Large intestine (tissue), 12 donors: Measurements from ENCODE around the gene SLC43A2. TPM values are rescaled to one million over a fixed set of nuclear protein-coding genes. Genes with fewer than 3 reads are reported as not detected.
"Not testable (repeated sequence)": the region's sequence is repeated elsewhere in the genome, so short reads cannot be mapped to it uniquely, and the experiment has no call there.

Experiments
- DNase-seq, 2 donors: peaks; one replicate each; pipeline versions ENCODE4 v3.0.0 to v3.0.0-alpha.2; 2013
- H3K27ac ChIP-seq: one replicate; pipeline ENCODE4 v1.5.1; 2013; ENCODE audit warnings: low read length
- H3K27me3 ChIP-seq: 2 replicates; pipeline ENCODE4 v1.6.1; 2013; ENCODE audit warnings: low read length; ENCODE audit not compliant: control insufficient read depth, insufficient read depth
- H3K36me3 ChIP-seq: 2 replicates; pipeline ENCODE4 v1.6.1; 2013; ENCODE audit warnings: low read length; ENCODE audit not compliant: control insufficient read depth, insufficient read depth
- H3K4me1 ChIP-seq: one replicate; pipeline ENCODE4 v1.6.1; 2013; ENCODE audit warnings: low read length; ENCODE audit not compliant: control insufficient read depth, insufficient read depth
- H3K4me3 ChIP-seq: one replicate; pipeline ENCODE4 v1.5.1; 2013; ENCODE audit warnings: low read length
- H3K9me3 ChIP-seq: one replicate; pipeline ENCODE4 v1.6.1; 2013; ENCODE audit warnings: mild to moderate bottlenecking, low read depth, low read length, moderate library complexity; ENCODE audit not compliant: control insufficient read depth
- WGBS: methylation state at CpG from one replicate; pipeline ENCODE4 v1.1.5; 2013; ENCODE audit warnings: low lambda C conversion rate; ENCODE audit not compliant: insufficient coverage; 5-methylcytosine and 5-hydroxymethylcytosine counted together
- long read RNA-seq, 11 donors: transcript quantifications; one replicate each; lab custom pipeline, GENCODE V29; 2026
- polyA plus RNA-seq: library from polyadenylated mRNA; unstranded; fragments of 120-200 nt; gene quantifications from one replicate; pipeline ENCODE4 v1.2.1, GENCODE V29; 2013

Gene SLC43A2
- 80.3 TPM for polyA plus RNA-seq
- long read RNA-seq, donor 1, full-length matches to known transcripts, result 3 of 3 reads
- long read RNA-seq, donor 1, partial matches to known transcripts, result 0 of 3 reads
- long read RNA-seq, donor 1, other reads (novel, unspliced or antisense), result 0 of 3 reads
- long read RNA-seq, donor 2, full-length matches to known transcripts, result 25 of 30 reads
- long read RNA-seq, donor 2, partial matches to known transcripts, result 5 of 30 reads
- long read RNA-seq, donor 2, other reads (novel, unspliced or antisense), result 0 of 30 reads
- long read RNA-seq, donor 3, result 0 reads
- long read RNA-seq, donor 4, result 0 reads
- long read RNA-seq, donor 5, result 0 reads
- long read RNA-seq, donor 6, full-length matches to known transcripts, result 10 of 16 reads
- long read RNA-seq, donor 6, partial matches to known transcripts, result 6 of 16 reads
- long read RNA-seq, donor 6, other reads (novel, unspliced or antisense), result 0 of 16 reads
- long read RNA-seq, donor 7, full-length matches to known transcripts, result 2 of 2 reads
- long read RNA-seq, donor 7, partial matches to known transcripts, result 0 of 2 reads
- long read RNA-seq, donor 7, other reads (novel, unspliced or antisense), result 0 of 2 reads
- long read RNA-seq, donor 8, full-length matches to known transcripts, result 8 of 8 reads
- long read RNA-seq, donor 8, partial matches to known transcripts, result 0 of 8 reads
- long read RNA-seq, donor 8, other reads (novel, unspliced or antisense), result 0 of 8 reads
- long read RNA-seq, donor 9, full-length matches to known transcripts, result 3 of 3 reads
- long read RNA-seq, donor 9, partial matches to known transcripts, result 0 of 3 reads
- long read RNA-seq, donor 9, other reads (novel, unspliced or antisense), result 0 of 3 reads
- long read RNA-seq, donor 10, full-length matches to known transcripts, result 14 of 14 reads
- long read RNA-seq, donor 10, partial matches to known transcripts, result 0 of 14 reads
- long read RNA-seq, donor 10, other reads (novel, unspliced or antisense), result 0 of 14 reads
- long read RNA-seq, donor 11, full-length matches to known transcripts, result 16 of 16 reads
- long read RNA-seq, donor 11, partial matches to known transcripts, result 0 of 16 reads
- long read RNA-seq, donor 11, other reads (novel, unspliced or antisense), result 0 of 16 reads

- no CpG with 5 or more reads among the region's 95 CpGs for WGBS
- peaks cover 37% of the 10 kb centered on the region for H3K4me1 ChIP-seq
- peaks cover 5% of the 10 kb centered on the region for H3K27me3 ChIP-seq
These were observed at the start of gene SLC43A2 for GRCh38 chr17:1627982-1628855. Gene SLC43A2 (minus strand): TSS chr17:1628834. CDS start chr17:1627874, 960 bp downstream.

GRCh38 chr17:1676401-1676800 lies 47.8 kb upstream of the SLC43A2 start:
- Histone ChIP-seq H3K4me3 (no peak overlapping the region), H3K27me3 (no peaks in the 10 kb centered on the region), H3K9me3 (no peaks in the 10 kb centered on the region), H3K4me1 (no peaks in the 10 kb centered on the region), H3K27ac (no peak overlapping the region), H3K36me3 (peaks cover 96% of the 10 kb centered on the region)
- no CpG with 5 or more reads among the region's 13 CpGs for WGBS
- no peak for DNase-seq

More at GRCh38 chr17:1627982-1628855, at the start of gene SLC43A2:
- DNase-seq, result peak; percentile 88 to 91
- H3K4me3 ChIP-seq, result peak within 1 kb of the TSS; percentile 96
- H3K36me3 ChIP-seq, result peaks cover 7% of the 10 kb centered on the region
- H3K9me3 ChIP-seq, result no peaks in the 10 kb centered on the region
- peak within 1 kb of the TSS; percentile 82 for H3K27ac ChIP-seq

GRCh38 chr17:1673041-1673785 lies 44.6 kb upstream of the SLC43A2 start:
- Histone ChIP-seq H3K4me1 (no peaks in the 10 kb centered on the region), H3K4me3 (no peak overlapping the region), H3K36me3 (peaks cover 93% of the 10 kb centered on the region), H3K9me3 (no peaks in the 10 kb centered on the region), H3K27ac (no peak overlapping the region), H3K27me3 (no peaks in the 10 kb centered on the region)
- WGBS, result 100% methylated on average over 1 of the region's 26 CpGs
- no peak for DNase-seq

- not testable (repeated sequence) for DNase-seq, H3K27me3 ChIP-seq, H3K4me3 ChIP-seq, H3K4me1 ChIP-seq, H3K27ac ChIP-seq, H3K9me3 ChIP-seq
- H3K36me3 ChIP-seq, result peaks cover 77% of the 10 kb centered on the region
- WGBS, result 100% methylated on average over 2 of the region's 5 CpGs
These were observed 35.3 kb upstream of the SLC43A2 start for GRCh38 chr17:1663934-1664333.

- Histone ChIP-seq H3K27ac (no peak overlapping the region), H3K36me3 (peaks cover 80% of the 10 kb centered on the region), H3K9me3 (no peaks in the 10 kb centered on the region), H3K27me3 (no peaks in the 10 kb centered on the region), H3K4me1 (no peaks in the 10 kb centered on the region), H3K4me3 (no peak overlapping the region)
- WGBS, result 100% methylated on average over 2 of the region's 12 CpGs
- no peak for DNase-seq
These were observed 32.4 kb upstream of the SLC43A2 start for GRCh38 chr17:1661045-1661444.

- H3K27ac ChIP-seq, result no peak overlapping the region
- DNase-seq, result no peak
- no peaks in the 10 kb centered on the region for H3K9me3 ChIP-seq
- H3K4me1 ChIP-seq, result no peaks in the 10 kb centered on the region
- peaks cover 87% of the 10 kb centered on the region for H3K36me3 ChIP-seq
- WGBS, result no CpG with 5 or more reads among the region's 9 CpGs
- no peaks in the 10 kb centered on the region for H3K27me3 ChIP-seq
- no peak overlapping the region for H3K4me3 ChIP-seq
These were observed 29.5 kb upstream of the SLC43A2 start for GRCh38 chr17:1658100-1658499.

- Histone ChIP-seq H3K36me3 (peaks cover 81% of the 10 kb centered on the region), H3K9me3 (no peaks in the 10 kb centered on the region), H3K27me3 (no peaks in the 10 kb centered on the region), H3K4me3 (no peak overlapping the region), H3K27ac (no peak overlapping the region), H3K4me1 (peaks cover 11% of the 10 kb centered on the region)
- WGBS, result no CpG with 5 or more reads among the region's 14 CpGs
- DNase-seq, result no peak
These were observed 25.1 kb upstream of the SLC43A2 start for GRCh38 chr17:1653735-1654134.

GRCh38 chr17:1652794-1653193 lies 24.2 kb upstream of the SLC43A2 start:
- H3K27me3 ChIP-seq, H3K9me3 ChIP-seq, H3K27ac ChIP-seq, H3K4me3 ChIP-seq, DNase-seq: not testable (repeated sequence)
- Histone ChIP-seq H3K36me3 (peaks cover 71% of the 10 kb centered on the region), H3K4me1 (peaks cover 20% of the 10 kb centered on the region)
- no CpG with 5 or more reads among the region's 7 CpGs for WGBS

GRCh38 chr17:1651559-1651844 lies 22.9 kb upstream of the SLC43A2 start:
- Histone ChIP-seq H3K27me3 (no peaks in the 10 kb centered on the region), H3K36me3 (peaks cover 65% of the 10 kb centered on the region), H3K4me1 (peaks cover 21% of the 10 kb centered on the region), H3K9me3 (no peaks in the 10 kb centered on the region), H3K4me3 (no peak overlapping the region), H3K27ac (no peak overlapping the region)
- DNase-seq, result no peak
- no CpG with 5 or more reads among the region's 4 CpGs for WGBS
